ENCODE measurements around the gene MT1A.

The MT1A gene

GRCh38 chr16:56653218-56653617 lies 14.8 kb downstream of the MT1A start:
- no peak overlapping the region for H3K4me3 ChIP-seq (replicated peaks; ENCODE audit: insufficient read depth, low read length)
- no peak for TF ChIP-seq SPI1 (IDR thresholded peaks at IDR 0.05; ENCODE audit: borderline replicate concordance, low read depth)
- TF ChIP-seq GABPA (IDR thresholded peaks at IDR 0.05; ENCODE audit: low read depth), result no peak
- TF ChIP-seq CTCF (IDR thresholded peaks at IDR 0.05; ENCODE audit: insufficient read depth, low read length), result no peak
- TF ChIP-seq REST (IDR thresholded peaks at IDR 0.05; ENCODE audit: insufficient replicate concordance, low read depth), result no peak
- TF ChIP-seq POLR2AphosphoS5 (IDR thresholded peaks at IDR 0.05; ENCODE audit: low read depth), result no peak
- peaks cover 38% of the 10 kb centered on the region for H3K27me3 ChIP-seq (ENCODE audit: insufficient read depth, poor library complexity, severe bottlenecking)
- no peak for DNase-seq (ENCODE audit: low read depth in 1 of 2, low spot score in 1 of 2)
- no peak overlapping the region for H3K27ac ChIP-seq (replicated peaks)

GRCh38 chr16:56657555-56658326 lies 19.3 kb downstream of the MT1A start, which contains the start of gene MT1F:
Gene MT1F, plus strand, starts transcription at chr16:56657959. Its CDS starts 100 bp downstream, at chr16:56658059.
- Histone ChIP-seq H3K27me3 (ENCODE audit: insufficient read depth, poor library complexity, severe bottlenecking) (peaks cover 37% of the 10 kb centered on the region), H3K27ac (replicated peaks) (no peak within 1 kb of the TSS), H3K4me3 (replicated peaks; ENCODE audit: insufficient read depth, low read length) (peak within 1 kb of the TSS; percentile 74)
- DNase-seq (ENCODE audit: low read depth in 1 of 2, low spot score in 1 of 2), result peak; percentile 59 to 82
- TF ChIP-seq POLR2AphosphoS5 (IDR thresholded peaks at IDR 0.05; ENCODE audit: low read depth) (no peak), GABPA (IDR thresholded peaks at IDR 0.05; ENCODE audit: low read depth) (no peak), SPI1 (IDR thresholded peaks at IDR 0.05; ENCODE audit: borderline replicate concordance, low read depth) (no peak), CTCF (IDR thresholded peaks at IDR 0.05; ENCODE audit: insufficient read depth, low read length) (no peak), REST (IDR thresholded peaks at IDR 0.05; ENCODE audit: insufficient replicate concordance, low read depth) (no peak)

- peaks cover 35% of the 10 kb centered on the region for H3K27me3 ChIP-seq (ENCODE audit: insufficient read depth, poor library complexity, severe bottlenecking)
- DNase-seq (ENCODE audit: low read depth in 1 of 2, low spot score in 1 of 2), result no peak
- H3K4me3 ChIP-seq (replicated peaks; ENCODE audit: insufficient read depth, low read length), result peak overlapping the region; percentile 74
- TF ChIP-seq CTCF (IDR thresholded peaks at IDR 0.05; ENCODE audit: insufficient read depth, low read length) (no peak), REST (IDR thresholded peaks at IDR 0.05; ENCODE audit: insufficient replicate concordance, low read depth) (no peak), GABPA (IDR thresholded peaks at IDR 0.05; ENCODE audit: low read depth) (no peak), SPI1 (IDR thresholded peaks at IDR 0.05; ENCODE audit: borderline replicate concordance, low read depth) (no peak), POLR2AphosphoS5 (IDR thresholded peaks at IDR 0.05; ENCODE audit: low read depth) (no peak)
- H3K27ac ChIP-seq (replicated peaks), result no peak overlapping the region
Measured at GRCh38 chr16:56658327-56658875, 19.9 kb downstream of the MT1A start.
